HG03196 (cell line): ENCODE results near the gene PEX5.
"Not testable (repeated sequence)": the region's sequence is repeated elsewhere in the genome, so short reads cannot be mapped to it uniquely, and the experiment has no call there.

ENCODE experiments used
- ATAC-seq: cut with Tn5 transposase; IDR thresholded peaks from one replicate; pipeline ENCODE4 v1.9.1; 2021; ENCODE audit not compliant: unreplicated experiment

The PEX5 gene

DNA sequence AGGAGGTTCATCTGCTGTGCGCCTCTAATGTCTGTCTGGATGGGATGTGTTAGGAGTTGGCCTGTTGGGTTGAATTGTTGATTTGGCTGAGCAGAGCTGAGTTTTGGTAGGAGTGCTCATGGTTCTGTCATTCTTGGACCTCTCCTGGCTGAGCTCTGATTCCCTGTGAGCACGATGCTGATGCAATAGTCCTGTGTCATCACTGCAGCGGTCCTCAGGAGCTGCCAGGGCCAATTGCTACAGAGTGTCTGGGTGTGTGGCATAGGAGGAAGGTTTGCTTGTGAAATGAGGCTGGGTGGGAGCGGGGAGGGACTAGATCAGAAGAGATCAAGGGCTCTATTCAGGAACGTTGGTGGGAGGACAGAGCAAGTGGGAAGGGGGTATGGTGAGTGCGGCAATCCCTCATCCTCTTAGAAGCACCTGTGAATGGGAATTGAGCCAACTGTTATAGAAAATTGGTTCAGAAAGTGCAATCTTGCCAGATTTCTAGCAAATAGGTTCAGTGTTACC, 21.2 kb downstream of the PEX5 start:
- ATAC-seq, result no peak

DNA sequence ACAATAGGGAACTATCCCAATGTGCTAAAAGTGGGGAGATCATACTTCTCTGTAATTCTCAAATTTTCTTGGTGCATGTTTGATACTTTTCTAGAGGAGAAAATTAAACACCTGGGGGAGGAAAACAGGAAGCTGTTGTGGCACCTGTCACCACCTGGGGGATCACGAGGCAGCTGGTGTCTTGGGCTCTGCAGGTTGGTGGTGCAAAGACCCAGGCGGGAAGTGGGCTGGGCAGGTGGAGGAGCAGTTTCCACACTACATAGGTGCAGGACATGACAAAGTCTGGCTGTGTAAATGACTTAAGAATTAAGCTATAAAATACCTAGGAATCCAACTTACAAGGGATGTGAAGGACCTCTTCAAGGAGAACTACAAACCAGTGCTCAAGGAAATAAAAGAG, 23.2 kb downstream of the PEX5 start:
- ATAC-seq, result no peak

DNA sequence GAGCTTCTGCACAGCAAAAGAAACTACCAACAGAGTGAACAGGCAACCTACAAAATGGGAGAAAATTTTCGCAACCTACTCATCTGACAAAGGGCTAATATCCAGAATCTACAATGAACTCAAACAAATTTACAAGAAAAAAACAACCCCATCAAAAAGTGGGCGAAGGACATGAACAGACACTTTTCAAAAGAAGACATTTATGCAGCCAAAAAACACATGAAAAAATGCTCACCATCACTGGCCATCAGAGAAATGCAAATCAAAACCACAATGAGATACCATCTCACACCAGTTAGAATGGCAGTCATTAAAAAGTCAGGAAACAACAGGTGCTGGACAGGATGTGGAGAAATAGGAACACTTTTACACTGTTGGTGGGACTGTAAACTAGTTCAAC, 24.3 kb downstream of the PEX5 start:
- not testable (repeated sequence) for ATAC-seq

DNA sequence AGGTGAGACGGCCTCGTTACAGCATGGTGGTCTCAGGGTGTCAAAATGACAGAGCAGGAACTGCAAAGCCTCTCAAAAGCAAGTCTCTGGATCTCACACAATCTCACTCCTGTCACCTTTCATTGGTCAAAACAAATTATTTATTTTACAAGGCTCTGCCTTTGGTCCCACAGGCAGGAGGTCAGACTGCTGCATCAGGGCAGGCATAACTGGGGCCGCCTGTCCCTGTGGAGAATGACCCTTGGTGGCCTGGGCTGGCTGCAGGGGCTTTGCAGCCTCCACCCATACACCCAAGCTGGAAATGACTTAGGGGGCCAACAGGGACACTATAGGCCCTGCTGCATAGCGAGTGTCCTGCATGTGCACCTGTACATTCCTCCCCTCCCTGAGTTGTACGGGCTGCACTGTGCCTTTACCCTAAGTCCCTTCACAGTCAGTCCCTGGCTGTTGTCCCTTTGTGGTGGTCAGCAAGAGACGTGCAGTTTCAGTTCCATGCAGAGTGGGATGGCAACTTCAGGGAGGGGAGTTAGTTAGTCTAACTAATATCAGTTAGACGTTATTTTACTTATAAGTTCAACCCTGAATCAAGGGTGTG, 28.1 kb downstream of the PEX5 start:
- no peak for ATAC-seq

DNA sequence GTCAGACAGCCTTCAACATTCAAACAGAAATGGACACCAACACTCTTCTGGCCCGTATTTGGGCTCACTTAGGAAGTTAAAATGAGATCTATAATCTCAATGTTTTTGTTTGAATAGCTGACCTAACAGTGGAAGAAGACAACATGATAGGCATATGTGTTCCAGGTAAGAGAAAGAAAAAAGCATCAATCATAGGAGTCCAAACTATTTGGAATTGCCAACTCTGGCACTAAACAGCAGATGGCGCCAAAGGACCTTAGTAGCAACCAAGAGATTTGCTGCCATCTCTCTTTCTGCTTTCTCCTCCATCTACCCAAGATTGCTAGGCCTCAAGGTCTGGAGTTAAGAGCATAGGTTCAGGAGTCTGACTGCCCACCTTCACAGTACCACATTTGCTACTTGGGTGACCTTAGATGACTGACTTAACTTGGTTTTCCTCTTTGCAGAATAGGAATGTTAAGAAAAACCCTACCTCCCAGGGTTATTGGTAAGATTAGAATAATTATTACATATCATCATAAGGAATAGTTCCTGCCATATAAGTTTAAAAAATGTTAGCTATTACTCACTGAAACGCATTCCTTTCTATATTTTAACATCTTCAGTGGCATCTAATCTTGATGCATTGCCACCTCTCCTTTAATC, 30.2 kb downstream of the PEX5 start:
- ATAC-seq, result no peak

DNA sequence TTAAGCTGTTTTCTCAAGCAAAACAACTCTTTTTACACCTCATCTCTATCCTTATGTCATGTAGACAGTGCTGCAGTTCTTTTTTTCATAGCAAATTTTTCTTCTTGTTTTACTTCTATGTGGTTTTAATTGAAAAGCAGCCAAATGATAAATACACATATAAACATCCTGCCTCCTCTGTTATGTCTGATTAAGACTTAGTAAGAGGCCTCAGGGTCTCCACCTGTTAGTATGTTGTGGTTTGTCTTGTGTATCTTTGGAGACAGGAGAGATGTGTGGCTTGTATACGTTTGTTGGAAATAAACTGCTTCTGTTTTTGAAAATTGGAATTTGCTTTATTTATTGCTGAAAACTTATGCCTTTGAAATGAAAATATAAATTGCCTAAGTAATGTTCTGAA, 32.0 kb downstream of the PEX5 start:
- no peak for ATAC-seq

DNA sequence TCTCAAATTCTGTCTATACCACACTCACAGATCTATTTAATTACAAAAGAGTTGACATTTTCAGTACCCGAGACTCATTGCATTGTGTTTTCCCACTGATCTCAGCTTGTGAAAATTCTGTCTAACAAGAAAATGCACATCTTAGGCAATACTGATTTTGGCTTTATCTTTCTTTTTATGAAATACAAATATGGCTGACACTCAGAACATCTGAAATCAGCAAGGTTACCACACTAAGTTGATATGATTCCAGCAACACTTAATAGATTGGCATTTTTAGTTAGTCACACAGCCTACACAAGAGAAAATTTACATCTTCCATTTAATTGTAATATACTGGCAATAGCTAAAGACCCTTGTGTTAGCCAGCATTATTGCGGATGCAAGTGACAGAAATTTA, 40.3 kb downstream of the PEX5 start:
- no peak for ATAC-seq

DNA sequence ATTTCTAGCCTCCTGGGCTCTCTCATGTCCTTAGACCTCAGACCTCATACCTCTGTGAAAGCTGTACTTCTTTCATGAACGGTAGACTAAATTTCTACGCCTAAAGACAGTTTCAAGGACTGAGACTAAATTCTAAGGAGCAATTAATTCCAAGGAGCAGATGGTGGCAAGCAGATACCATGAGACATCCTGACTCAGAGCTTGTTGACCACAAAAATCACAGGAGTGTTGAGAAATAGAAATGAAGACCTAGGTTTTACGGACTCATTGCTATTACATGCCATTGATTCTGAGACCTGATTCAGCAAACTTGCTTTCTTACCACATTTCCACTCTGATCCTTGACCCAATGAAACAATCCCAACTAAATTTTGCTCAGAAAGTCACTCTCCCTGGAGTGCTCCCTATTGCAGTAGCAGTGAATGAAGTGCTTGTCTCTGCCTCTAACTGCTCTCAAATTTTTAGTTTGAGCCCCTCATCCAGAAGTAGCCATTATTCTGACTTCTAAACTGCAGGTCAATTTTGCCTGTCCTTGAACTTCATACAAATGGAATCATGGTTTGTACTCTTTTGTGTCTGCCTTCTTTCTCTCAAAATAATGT, 52.0 kb downstream of the PEX5 start:
- no peak for ATAC-seq

DNA sequence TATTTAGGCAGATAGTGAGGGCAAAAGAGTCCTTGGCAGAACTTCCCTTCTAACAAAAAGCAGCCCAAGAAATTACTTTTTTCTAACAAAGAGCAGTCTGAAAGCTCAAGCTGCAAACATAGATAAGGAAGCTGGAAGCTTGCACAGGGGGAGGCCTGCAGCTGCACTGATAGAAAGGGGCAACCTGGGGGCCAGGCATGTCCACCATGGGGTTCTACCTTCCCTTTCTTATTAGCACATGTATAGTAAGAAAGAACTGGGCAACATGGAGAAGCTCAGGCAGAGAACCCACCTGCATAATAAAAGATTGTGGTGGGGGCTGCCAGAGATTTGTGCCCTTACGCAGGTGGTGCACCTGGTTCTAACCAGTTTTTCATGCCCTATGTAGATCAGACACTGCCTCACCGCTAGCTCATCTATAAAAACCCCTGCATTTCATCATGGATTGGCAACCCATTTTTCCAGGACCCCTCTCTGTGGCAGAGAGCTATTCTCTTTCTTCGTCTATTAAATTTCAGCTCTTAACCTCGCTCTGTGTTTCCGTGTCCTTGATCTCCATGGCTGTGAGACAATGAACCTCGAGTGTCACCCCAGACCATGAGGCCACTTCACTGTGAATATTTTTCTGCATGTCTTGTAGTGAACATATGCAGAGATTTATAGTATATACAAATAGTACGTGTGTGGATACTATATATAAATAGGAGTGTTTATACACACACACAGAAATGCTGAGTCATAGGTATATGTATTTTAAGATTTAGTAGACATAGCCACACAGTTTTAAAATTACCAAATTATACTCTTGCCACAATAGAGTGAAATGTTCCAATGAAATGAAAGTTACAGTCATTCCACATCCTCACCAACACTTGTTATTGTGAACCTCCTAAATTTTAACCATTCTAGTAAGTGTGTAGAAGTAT, 53.0 kb downstream of the PEX5 start:
- no peak for ATAC-seq

DNA sequence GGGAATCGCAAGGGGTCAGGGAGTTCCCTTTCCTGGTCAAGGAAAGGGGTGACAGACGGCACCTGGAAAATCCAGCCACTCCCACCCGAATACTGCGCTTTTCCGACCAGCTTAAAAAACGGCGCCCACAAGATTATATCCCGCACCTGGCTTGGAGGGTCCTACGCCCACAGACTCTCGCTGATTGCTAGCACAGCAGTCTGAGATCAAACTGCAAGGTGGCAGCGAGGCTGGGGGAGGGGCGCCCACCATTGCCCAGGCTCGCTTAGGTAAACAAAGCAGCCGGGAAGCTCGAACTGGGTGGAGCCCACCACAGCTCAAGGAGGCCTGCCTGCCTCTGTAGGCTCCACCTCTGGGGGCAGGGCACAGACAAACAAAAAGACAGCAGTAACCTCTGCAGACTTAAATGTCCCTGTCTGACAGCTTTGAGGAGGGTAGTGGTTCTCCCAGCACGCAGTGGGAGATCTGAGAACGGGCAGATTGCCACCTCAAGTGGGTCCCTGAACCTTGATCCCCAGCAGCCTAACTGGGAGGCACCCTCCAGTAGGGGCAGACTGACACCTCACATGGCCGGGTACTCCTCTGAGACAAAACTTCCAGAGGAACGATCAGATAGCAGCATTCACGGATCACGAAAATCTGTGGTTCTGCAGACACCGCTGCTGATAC, 62.0 kb downstream of the PEX5 start:
- ATAC-seq, result not testable (repeated sequence)

DNA sequence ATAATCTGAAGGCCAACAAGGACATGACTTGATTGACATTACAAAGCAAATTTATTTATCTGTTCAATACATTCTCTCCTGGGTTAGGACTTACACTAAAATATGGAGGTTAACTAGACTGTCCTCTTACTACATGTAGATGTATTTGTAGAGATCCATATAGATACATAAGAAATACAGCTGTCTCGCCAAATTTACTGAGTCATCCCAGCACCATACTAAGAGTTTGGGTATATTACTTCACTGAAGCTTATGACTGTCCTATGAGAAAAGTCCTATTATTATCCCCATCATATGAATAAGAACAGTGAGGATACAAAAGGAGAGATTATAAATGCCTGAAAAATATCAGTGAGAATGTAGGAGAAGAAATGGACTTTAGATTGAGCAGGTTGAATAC, 69.6 kb downstream of the PEX5 start:
- no peak for ATAC-seq
